Measurements from ENCODE around the gene PCDH9. TPM values are rescaled to one million over a fixed set of nuclear protein-coding genes. Genes with fewer than 3 reads are reported as not detected.

The PCDH9 gene
- total and polyA plus RNA-seq, 2 experiments from 2014 or later, result 0.31 to 0.52 TPM

GRCh38 chr13:66328476-66328875 is 901.7 kb downstream of the PCDH9 start:
- H3K4me1 Mint-ChIP-seq, result peaks cover 5% of the 10 kb centered on the region; the same call in 2 of the 3 replicates
- H3K27me3 Mint-ChIP-seq (ENCODE audit: insufficient read depth, low read depth, poor library complexity), result no peaks in the 10 kb centered on the region

More at GRCh38 chr13:66328476-66328875, 901.7 kb downstream of the PCDH9 start:
- DNase-seq (ENCODE audit: low spot score), result no peak
- H3K9me3 Mint-ChIP-seq, result no peaks in the 10 kb centered on the region
- H3K27ac ChIP-seq (ENCODE audit: low read depth), result no peak overlapping the region
- no peaks in the 10 kb centered on the region for H4K20me1 ChIP-seq (replicated peaks; ENCODE audit: insufficient read depth)
- no peak for ATAC-seq
- H3K4me2 ChIP-seq, result no peak overlapping the region
- no peak overlapping the region for H2AFZ ChIP-seq
- H3K36me3 ChIP-seq (ENCODE audit: insufficient read depth), result no peaks in the 10 kb centered on the region
- no peaks in the 10 kb centered on the region for H3F3A ChIP-seq (replicated peaks; ENCODE audit: low read depth)
- no peaks in the 10 kb centered on the region for H3K4me1 ChIP-seq (ENCODE audit: insufficient read depth)
- H3K36me3 Mint-ChIP-seq (ENCODE audit: low read depth), result no peaks in the 10 kb centered on the region
- no peak overlapping the region for H3K4me3 Mint-ChIP-seq
- no peaks in the 10 kb centered on the region for H3K79me2 ChIP-seq (replicated peaks; ENCODE audit: insufficient read depth)
- TF ChIP-seq NANOG (IDR thresholded peaks at IDR 0.05; ENCODE audit: borderline replicate concordance) (no peak), ZNF462 (CRISPR knock-in tag; IDR thresholded peaks at IDR 0.05) (no peak), CREB1 (CRISPR knock-in tag; IDR thresholded peaks at IDR 0.05; ENCODE audit: low read depth) (no peak), EZH2phosphoT487 (IDR thresholded peaks at IDR 0.05; ENCODE audit: unreplicated experiment) (no peak)
- H3K27me3 ChIP-seq (ENCODE audit: insufficient read depth), result no peaks in the 10 kb centered on the region
- no peak overlapping the region for H3K4me3 ChIP-seq
- no peaks in the 10 kb centered on the region for H3K9me2 ChIP-seq (ENCODE audit: insufficient read depth)
- H3K27ac Mint-ChIP-seq, result no peak overlapping the region

Data from GM23338 (cell line).